ENCODE results near the gene EXOSC1.
"Not testable (repeated sequence)": the region's sequence is repeated elsewhere in the genome, so short reads cannot be mapped to it uniquely, and the experiment has no call there.

The EXOSC1 gene, protein sequence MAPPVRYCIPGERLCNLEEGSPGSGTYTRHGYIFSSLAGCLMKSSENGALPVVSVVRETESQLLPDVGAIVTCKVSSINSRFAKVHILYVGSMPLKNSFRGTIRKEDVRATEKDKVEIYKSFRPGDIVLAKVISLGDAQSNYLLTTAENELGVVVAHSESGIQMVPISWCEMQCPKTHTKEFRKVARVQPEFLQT

DNA sequence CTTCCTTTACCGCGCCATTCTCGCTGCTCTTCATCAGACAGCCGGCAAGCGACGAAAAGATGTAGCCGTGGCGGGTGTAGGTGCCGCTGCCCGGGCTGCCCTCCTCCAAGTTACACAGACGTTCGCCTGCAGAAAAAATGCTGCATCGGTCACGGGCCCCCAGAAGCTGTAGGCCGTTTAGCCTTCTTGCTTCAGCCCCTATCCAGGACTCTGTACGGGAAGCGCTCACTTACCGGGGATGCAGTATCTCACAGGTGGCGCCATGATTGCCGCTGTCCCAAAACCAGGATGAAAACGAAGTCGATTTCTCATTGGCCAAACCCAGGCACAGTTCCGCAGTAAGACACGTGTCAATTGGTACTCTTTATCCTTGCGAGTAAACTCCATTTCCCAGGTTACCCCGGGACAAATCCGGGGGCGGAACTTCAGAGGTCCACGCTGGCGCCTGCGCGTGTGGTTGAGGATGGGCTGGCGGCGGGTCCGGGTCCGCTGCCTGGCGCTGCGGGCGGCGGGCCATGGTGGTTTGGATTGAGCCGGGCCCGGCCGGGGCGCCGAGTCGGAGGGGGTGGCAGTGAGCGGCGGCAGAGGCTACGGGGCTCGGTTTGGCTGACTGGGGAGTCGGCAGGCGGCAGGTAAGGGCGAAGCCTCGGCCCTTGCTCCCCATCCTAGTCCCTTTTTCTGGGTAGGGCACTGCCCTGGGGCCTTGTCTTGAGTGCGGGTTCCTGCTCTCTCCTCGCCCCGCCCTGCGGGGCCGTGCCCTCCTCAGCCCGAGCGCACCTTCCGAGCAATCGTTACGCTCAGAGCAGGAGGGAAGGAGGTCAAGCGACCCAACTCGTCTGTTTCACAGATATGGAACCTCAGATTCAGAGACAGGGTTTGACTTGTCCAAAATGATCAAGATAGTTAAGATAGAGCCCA is at the start of gene EXOSC1, which contains the start of gene ZDHHC16:
EXOSC1 (minus strand) TSS at position 285 of the 918 bp plus-strand sequence; CDS start at position 264, 21 bp downstream.
ZDHHC16 (plus strand) TSS at position 454 of the 918 bp plus-strand sequence. CDS start 5,501 bp downstream, outside the sequence.
- peak; percentile 96 for DNase-seq

DNA sequence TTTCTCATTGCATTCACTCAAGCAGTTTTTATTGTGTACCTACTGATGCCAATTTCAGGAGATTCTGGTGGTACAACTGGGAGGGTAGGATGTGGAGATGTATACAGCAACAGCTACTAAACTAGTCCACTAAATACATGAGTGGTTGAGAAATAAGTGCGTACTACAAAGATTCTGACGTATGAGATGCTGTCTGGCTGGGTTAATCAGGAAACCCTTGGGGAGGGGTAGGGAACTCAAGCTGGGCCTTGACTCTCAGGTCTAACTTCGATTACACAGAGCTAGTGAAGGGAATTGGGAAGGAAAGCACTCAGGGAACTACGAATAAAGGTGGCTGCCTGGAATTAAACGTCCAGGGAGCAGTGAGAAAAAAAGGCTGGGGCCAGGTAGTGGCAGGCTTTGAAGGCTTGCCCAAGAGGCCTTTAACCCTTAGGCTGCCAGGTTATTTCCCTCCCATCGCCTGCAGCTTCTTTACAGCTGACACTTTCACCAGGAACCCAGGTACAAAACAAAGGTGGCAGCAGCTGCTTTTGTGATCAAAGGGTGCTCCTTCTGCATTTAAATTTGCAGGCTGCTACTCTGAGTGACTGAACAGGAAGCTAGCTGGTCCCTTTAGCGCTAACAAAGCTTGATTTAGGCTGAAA is 49.2 kb upstream of the EXOSC1 start:
- DNase-seq, result no peak

DNA sequence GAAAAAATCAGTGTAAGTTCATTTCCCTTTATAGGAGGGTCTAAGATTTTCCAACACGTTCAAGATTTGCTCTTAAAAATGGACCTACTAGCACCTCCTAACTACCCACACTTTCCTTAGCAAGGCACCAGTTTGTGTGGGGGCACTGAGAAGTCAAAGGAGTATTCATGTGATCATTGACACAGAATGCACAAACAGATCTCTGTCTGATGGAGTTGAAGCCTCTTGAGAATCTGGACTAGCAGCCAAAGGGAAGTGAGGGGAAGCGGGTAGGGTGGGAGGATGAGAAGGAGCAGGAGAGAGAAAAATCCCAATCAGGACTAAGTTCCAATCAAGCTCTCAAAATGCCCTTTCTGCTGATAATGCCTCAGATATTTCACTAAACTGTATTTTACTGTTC is 48.3 kb upstream of the EXOSC1 start:
- DNase-seq, result no peak

DNA sequence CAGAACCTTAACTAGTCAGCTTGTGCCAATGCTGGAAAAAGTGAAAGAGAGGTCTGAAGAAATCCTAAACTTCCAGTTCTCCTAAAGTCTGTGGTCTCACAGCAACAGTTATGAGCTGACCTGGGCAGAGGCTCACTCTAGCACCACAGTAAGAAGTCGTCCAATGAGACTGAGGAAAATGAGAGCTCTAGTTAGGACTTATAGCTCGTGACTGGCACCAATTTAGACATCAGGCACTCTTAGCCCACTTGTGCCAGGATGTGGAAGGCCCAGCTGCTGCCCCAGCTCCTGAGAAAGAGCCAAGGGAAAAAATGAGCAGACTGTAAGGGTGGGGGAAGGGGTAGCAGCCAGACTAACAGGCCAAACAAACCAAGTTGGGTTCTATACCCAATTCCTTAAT is 44.8 kb upstream of the EXOSC1 start:
- DNase-seq, result peak; percentile 44

DNA sequence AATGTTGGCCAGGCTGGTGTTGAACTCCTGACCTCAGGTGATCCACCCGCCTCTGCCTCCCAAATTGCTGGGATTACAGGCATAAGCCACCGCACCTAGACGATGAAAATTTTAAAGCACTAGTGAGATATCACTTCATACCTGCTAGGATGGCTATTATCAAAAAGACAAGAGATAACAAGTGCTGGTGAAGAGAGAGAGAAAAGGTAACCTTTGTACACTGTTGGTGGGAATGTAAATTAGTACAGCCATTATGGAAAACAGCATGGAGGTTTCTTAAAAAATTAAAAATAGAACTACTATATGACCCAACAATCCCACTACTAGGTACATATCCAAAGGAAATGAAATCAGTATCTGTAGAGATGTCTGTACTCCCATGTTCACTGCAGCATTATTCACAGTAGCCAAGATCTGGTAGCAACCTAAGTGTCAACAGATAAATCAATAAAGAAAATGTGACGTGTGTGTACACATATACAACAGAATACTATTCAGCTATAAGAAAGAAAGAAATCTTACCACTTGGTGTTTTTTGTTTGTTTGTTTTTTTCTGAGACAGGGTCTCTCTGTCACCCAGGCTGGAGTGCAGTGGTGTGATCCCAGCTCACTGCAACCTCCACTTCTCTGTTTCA is 40.0 kb upstream of the EXOSC1 start:
- no peak for DNase-seq

DNA sequence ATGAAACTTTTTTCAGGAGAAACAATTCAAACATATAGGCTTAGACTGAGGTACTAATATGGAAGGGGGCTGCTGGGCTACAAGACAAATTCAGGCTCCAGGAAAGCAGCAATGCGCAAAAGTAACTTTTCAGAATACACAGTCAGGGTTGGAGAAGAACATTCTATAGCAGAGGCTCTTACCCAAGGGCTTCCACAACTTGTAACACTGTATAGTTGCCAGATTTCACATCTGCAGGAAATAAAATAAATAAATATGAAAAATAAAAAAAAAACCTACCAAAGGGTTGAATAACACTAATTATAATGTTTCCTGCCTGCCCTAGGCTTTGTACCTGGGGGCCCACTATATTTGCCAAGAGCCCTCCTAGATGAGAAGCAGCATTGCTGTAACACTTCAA is 38.1 kb upstream of the EXOSC1 start:
- no peak for DNase-seq

DNA sequence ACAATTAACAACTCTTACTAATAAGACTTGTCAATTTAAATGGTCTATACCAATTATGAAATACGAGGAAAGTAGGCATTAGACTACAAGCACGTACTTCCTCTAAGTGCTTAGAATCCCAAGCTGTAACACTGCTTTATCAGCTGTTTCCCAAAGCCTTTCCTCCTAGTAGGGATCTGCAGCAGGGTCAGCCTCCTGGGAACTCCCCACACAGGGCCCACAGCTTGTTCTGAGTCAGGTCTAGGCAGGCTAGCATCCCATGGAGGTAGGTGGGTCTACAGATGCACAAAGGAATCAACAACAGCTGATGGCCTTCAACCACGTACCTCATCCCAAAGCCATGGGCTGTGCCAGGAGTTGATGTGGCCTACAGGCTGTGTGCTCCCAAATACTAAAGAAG is 37.7 kb upstream of the EXOSC1 start:
- no peak for DNase-seq

DNA sequence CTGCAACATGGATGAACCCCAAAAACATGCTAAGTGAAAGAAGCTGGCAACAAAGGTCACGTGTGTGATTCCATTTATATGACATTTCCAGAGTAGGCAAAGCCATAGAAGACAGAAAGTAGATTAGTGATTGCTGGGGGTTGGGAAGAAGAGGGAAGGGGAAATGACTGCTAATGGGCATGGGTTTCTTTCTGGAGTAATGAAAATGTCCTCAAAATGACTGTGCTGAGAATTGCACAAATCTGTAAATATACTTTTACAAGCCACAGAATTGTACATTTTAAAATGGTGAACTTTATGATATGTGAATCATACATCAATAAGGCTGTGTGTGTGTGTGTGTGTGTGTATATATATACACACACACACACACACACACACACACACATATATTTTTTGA is 36.6 kb upstream of the EXOSC1 start:
- no peak for DNase-seq

DNA sequence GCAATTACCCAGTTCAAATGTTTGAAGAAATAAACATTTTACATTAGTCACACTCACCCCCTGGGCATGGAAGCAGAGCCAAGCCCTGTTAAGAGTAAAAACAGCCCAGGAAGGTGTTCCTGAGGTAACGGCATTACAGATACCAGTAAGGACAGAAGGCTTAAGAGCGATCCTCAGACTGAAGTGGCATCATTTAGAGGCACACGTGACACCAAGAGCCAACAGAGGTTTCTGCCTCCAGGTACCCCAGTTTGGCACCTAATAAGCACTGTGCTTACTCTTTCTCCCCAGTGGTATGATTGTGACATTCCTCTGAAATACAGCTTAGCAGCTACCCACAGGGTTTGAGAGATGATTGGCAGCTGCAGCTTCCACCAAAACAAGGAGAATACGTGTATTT is 35.3 kb upstream of the EXOSC1 start:
- no peak for DNase-seq

DNA sequence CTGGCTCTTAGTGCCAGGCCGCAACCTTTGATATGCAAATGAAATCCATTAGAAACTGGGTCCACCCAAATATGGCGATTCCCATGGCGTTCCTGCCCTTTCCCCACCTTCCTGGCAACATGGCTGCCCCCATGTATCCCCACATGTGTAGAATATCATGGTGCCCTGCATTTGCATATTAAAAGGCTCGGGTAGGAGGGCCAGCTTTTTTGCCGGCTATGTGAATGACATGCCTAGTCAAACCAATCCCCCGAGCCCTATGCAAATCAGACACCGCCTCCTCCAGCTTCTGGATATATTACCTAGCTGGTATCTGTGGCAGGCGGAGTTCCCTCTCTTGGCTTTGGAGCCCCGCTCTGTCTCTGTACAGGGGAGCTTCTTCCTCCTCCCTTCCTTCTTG is 34.1 kb upstream of the EXOSC1 start:
- no peak for DNase-seq

DNA sequence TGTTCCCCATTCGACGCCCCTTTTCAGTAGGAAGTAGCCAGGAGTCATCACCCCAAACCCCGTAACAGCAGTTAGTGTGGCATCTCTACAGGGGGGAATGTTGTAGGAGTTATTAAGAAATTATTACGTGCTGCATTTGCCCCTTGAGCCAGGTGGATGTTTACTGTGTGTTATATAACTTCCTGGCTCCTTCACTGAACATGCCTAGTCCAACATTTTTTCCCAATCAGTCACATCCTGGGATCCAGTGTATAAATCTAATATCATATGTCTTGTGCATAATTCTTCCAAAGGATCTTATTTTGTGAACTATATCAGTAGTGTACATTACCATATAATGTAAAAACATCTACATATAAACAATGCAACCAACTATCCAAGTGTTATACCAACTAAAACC is 33.6 kb upstream of the EXOSC1 start:
- DNase-seq, result not testable (repeated sequence)

DNA sequence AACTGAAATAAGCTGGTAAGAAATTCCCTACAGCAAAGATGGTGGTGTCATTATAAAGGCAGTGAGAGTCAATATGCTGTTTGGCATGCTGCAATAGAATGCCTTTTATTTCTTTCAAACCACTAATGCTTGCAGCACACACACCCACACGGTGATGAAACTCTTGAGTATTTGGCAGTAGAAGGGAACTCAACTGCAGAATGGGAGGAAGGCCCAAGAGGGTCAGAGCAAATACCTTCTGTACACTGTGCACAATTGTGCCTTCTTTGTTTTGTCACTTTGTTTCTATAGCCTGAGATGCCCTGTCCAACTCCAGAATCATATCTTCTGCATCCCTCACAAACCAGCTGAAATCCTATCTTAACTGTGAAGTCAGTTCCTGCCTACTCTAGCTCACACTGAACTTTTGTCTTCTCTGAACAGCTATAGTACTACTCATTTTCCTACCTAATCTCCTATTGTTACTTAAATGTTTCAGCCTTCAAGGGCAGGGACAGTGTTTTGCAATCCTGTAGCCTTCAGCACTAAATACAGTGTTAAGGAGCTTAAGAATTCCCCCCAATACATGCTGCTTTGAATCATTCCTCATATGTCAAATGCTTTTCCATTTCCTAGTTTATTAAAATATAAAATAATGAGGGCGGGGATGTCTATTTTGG is 30.3 kb upstream of the EXOSC1 start:
- DNase-seq, result no peak

DNA sequence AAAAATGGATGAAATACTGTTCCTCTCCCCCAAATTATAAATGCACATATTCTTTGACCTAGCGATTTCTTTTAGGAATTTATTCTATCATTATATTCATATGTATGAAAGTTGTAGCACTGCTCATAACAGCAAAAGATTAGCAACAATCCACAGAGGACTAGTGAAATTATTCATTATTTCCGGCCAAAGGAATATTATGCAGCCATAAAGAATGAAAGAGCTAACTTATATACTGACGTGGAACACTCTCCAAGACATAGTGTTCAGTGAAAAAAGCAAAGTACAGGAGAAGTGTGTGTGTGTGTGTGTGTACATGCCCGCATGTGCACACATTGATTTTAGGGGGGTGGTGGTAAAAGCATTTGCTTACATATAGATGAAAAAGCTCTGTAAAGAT is 29.1 kb upstream of the EXOSC1 start:
- no peak for DNase-seq

DNA sequence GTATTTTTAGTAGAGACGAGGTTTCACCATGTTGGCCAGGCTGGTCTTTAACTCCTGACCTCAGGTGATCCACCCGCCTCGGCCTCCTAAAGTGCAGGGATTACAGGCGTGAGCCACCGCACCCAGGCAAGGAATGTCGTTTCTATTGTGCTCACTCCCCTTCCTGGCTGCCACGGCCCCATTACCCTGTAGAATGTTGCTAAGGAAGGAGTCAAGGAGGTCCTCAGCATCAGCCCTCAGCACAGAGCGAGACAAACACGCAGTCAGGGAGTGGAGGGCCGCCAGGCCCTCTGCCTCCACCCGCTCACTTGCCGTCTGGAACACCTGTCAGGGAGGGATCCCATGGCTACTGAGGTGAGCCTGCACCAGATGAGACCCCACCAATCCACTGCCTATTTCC is 23.0 kb upstream of the EXOSC1 start:
- not testable (repeated sequence) for DNase-seq

DNA sequence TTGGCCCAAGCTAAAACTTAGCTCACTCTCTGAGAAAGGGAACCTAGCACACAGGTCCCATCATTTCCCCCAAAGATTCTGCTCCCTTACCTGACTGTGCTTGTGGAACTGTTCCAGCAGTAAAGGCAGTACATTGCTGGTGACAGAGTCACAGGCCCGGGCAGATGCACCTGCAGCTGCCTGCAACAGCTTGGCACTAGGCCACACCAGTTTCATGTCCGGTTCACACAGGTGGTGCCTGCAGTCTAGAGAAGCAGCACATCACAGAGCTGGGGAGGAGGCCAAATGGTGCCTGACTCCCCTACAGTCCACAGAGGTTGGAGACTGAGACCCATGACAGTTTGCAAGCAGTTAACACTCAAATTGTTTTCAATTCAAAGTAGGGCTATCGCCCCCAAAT is 22.4 kb upstream of the EXOSC1 start:
- DNase-seq, result no peak

DNA sequence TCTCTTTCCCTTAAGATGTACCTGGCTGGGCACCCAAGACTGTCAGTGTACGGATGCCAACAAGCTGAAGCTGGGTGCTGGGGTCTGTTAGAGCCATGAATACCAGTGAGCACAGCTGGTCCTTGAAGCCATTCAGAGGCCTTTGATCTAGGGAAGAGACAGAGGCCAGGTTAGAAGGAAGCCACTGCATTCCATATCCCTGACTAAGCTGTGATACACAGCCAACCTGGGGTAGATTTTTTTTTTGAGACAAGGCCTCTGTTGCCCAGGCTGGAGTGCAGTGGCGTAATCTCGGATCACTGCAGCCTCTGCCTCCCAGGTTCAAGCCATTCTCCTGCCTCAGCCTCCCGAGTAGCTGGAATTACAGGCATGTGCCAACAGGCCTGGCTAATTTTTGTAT is 20.9 kb upstream of the EXOSC1 start:
- DNase-seq, result no peak

DNA sequence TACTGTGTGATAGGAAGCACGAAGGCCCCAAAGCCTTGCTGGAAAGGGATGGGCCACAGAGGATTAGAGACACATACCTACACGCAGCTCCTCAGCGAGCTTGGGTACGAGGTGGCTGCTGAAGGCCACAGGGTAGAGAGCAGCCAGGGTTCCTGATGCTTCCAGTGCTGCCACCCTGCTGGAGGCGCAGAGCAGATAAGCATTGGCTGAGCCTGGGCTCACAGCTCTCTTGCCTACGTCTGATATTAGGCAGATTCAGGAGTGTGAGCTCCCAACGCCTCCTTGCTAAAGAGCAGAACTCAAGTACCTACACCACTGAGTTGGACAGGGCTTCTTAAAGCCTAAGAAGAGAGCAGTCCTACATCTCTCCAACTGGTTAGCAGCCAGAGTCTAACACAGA is 20.2 kb upstream of the EXOSC1 start:
- no peak for DNase-seq

DNA sequence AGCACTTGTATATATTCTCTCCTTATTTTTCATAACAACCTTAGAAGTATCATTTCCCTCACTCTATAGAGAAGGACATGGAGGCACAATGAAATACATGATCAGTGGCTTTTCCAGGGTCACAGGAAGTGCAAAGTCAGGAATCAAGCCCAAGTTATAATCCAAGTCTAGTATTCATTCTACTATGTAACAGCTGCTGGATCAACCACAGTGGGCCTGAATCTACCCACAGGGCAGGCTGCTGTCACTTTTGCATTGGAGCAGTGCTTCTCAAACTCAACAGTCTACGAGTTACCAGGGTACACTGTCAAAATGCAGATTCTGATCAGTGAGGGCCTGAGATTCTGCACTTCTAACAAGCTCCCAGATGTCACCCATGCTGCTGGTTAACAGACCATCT is 18.4 kb upstream of the EXOSC1 start:
- no peak for DNase-seq

DNA sequence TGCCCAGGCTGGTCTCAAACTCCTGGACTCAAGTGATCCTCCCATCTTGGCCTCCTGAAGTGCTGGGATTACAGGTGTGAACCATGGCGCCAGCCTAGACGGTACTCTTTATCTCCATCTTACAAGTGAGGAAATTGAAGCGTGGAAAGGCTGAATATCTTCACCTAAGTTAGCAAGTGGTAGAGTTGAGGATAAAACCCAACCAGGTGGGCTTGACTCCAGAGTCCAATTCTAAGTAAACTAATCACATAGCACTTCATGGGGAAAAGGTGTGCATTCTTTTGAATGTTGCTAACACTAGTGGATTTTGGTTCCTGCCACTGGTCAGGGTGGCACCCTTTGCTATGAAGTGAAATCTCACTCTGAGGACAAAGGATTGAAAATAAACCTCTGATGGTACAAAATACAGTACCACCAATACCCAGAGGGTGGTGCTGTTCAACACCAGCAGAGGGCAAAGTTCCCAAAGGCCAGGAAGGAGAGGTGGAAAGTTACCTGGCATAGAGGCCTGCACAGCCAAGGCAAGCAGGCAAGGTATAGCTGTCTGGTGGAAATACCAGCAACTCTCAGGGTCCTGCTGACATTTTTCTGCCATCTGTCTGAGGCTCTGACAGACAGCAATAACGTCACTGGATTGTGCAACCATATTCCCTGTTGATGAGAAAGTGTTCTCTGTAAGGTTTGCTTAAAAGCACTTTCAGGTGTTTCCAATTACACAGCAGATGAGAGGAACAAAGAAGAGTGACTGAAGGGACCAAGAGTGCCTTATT is 17.7 kb upstream of the EXOSC1 start:
- no peak for DNase-seq

DNA sequence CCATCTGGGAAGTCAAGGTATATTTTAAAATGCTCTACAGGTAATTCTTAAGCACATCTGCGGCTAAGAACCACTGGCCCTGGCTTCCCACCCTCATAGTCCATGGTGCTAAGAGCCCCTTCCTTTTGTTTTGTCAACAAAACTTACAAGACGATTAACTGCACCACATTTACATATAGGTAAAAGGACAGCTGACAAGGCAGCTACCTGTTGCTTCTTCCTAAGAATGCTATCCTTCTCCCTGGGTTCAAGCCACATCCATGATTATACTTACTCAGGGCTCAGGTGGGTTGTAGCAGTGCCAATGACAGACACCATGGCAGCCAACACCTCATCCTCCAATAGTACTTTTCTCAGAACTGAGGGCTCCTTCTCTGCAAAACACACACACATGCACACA is 16.5 kb upstream of the EXOSC1 start:
- DNase-seq, result no peak

DNA sequence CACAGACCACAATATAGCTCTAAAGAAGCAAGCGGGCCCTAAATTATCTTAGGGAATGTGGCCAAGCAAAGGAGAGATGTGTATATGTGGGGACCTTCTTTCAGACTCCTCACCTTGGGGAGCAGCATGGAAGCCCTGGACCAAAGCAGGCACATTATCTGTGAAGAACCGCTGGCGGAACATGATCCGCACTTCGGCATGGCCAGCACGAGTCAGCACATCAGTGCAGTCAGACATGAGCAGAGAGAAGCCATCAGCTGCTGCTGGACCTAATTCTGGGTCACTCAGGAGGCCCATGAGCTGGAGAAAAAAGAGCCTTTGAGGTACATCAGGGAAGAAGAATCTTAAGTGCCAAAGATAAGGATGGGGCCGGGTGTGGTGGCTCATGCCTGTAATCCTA is 14.1 kb upstream of the EXOSC1 start:
- DNase-seq, result no peak

DNA sequence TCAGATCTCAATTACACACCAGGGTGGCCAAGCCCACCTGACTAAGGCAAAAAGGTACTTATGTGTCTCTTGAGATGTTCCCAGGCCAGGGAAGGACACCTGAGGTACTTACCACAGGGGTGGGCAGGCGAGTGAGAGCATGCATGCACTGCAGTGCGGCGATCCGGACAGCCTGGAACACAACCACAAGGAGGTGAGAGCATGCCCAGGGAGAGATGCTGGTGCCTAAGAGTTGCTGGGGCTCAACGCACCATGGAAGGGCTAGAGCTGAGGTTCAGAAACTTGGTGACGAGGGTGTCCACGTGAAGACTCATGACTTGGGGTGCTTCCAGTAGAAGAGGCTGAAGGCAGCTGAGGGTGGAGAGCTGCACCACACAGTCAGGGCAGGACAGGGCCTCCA is 13.3 kb upstream of the EXOSC1 start:
- DNase-seq, result no peak

Measured in right hindlimb (tissue), 1 donor.